Measurements from ENCODE around the gene RUBCNL.

GRCh38 chr13:46389457-46390451 is 2.7 kb upstream of the RUBCNL start:
- TF ChIP-seq CTCF (optimal IDR thresholded peaks at IDR 0.05 in 1 of 3, IDR thresholded peaks at IDR 0.05 in 1 of 3, conservative IDR thresholded peaks at IDR 0.05 in 1 of 3; ENCODE audit: extremely low read depth in 1 of 3, insufficient read depth in 2 of 3, low read length in 3 of 3) = no peak
- no peak for TF ChIP-seq EZH2 (IDR thresholded peaks at IDR 0.05; ENCODE audit: low read length)

All from keratinocyte (primary cell).